Activated gamma-delta T cell (primary cell): ENCODE results near the gene ZNF468.
"Not testable (repeated sequence)": the region's sequence is repeated elsewhere in the genome, so short reads cannot be mapped to it uniquely, and the experiment has no call there.

Source experiments
- DNase-seq: peaks from one replicate; lab custom pipeline; 2025; lab: John Stamatoyannopoulos, UW

The ZNF468 gene

DNA sequence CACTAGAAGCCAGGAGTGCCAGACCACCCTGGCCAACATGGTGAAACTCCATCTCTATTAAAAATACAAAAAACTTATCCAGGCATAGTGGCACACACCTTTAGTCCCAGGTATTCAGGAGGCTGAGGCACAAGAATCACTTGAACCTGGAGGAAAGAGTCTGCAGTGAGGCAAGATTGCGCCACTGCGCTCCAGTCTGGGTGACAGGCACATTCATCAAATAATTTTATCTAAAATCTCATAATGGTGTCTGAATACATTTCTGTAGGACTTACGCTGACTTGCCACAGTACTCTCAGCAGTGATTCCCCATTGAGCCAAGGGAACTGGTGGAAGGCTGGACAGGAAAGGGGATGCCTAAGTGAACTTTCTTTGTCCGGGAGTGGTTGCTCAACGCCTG, 31.7 kb downstream of the ZNF468 start:
- no peak for DNase-seq

DNA sequence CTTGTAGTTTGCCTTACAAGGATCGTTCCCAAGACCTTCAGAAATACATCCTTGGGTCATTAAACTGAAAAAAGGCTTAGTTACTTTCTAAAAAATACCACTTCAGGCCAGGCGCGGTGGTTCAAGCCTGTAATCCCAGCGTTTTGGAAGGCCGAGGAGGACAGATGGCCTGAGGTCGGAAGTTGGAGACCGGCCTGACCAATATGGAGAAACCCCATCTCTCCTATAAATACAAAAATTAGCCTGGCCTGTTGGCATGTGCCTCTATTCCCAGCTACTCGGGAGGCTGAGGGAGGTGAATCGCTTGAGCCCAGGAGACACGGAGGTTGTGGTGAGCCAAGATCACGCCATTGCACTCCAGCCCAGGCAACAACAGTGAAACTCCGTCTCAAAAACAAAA, 33.7 kb downstream of the ZNF468 start:
- no peak for DNase-seq

DNA sequence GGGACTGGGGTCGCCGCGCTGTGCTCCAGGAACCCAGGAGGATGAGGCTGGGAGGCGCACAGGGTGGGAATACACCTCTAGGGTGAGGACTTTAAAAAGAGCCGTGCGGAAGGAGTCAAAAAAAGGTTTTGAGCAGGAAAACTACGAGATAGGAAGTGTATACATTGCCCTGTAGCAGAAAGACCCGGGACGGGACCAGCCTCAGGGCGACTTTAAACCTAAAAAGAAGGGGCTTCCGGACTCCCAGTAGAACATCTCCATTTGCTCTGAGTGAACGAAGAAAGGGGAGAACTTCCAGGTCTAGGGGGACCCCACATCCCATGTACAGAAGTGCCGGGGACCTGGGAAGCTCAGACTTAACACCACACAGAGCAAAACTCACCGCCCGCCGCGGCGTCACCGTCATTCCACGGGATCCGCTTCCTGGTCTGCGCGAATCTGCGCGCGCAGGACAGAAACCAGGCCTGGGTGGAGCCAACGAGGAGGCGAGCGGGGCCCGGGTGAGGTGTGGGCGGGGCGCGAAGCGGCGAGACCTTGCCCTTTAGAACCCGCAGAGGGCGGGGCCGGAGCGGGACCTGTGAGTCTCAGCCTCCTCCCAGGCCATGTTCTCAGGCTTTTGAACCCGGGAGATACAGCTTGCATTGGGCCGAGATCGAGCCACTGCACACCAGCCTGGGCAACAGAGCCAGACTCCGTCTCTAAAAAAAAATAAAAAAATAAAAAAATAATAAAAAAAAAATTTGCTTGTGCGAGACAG, 36.0 kb downstream of the ZNF468 start, which contains the start of gene ZNF28:
TSS of gene ZNF28 (minus strand) at position 430 of the 757 bp plus-strand sequence. CDS start 3,675 bp downstream, outside the sequence.
- DNase-seq, result peak; percentile 60

DNA sequence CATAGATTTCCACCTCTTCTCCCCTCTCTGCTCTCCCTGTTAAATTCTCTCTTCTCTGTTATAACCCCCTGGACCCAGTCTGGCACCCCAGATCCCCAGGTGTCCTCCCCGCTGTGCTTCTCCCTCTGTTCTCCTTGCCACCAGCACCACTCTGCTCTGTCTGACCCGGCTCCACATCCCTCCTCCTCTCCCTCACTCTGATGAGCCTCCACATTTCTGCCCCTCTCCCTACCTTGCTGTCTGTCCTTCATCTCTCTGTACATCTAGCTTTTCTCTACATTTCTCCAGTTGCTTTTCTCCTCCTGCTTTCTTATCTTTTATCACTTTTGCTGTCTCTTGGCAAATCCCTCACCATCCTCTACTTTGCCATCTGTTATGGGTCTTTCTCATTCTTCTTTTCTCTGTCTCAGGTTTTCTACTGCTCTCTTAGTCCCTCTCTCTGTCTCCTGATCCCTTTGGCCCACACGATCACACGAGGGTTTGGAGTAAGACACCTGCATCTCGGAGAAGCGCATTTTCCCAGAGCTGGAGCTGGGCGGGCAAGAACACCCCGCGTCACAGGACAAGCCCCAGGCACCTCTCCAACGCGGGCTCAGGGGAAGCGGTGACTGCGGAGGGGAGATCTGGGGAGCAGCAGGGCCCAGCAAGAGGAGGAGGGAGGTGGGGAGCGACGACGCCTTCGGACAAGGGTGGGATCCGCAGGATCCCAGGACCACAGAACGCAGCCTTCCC, 36.8 kb downstream of the ZNF468 start:
- not testable (repeated sequence) for DNase-seq

DNA sequence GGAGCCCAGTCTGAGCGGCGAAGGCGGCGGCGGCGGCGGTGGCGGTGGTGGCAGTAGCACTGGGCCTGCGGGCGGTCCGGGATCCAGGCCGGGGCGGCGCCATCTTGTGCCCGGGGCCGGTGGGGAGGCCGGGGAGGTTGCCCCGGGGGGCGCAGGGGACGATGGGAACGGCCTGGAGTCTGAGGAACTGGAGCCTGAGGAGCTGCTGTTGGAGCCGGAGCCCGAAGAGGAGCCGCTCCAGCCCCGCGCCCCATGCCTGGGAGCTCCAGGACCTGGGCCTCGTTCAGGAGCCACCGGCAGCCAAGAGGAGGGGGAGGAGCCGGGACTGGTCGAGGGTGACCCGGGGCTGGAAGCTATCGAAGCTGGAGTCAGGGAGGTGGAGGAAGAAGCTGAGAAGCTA, 47.6 kb downstream of the ZNF468 start:
- DNase-seq, result no peak

DNA sequence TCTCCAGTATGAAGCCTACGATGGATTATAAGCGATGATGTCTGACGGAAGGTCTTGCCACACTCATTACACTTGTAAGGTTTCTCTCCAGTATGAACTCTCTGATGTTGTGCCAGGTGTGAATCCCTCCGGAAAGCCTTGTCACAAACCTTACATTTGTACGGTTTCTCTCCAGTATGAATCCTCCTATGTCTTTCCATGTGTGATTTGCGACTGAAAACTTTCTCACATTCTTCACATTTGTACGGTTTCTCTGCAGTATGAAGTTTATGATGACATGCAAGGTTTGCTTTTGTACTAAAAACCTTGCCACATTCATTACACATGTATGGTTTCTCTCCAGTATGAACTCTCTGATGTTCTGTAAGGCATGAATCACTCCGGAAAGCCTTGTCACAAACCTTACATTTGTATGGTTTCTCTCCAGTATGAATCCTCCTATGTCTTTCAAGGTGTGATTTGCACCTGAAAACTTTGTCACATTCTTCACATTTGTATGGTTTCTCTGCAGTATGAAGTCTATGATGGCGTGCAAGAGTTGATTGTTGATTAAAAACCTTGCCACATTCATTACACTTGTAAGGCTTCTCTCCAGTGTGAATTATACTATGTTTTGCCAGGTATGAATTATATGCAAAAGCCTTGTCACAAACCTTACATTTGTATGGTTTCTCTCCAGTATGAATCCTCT, 57.3 kb downstream of the ZNF468 start:
- DNase-seq, result not testable (repeated sequence)

DNA sequence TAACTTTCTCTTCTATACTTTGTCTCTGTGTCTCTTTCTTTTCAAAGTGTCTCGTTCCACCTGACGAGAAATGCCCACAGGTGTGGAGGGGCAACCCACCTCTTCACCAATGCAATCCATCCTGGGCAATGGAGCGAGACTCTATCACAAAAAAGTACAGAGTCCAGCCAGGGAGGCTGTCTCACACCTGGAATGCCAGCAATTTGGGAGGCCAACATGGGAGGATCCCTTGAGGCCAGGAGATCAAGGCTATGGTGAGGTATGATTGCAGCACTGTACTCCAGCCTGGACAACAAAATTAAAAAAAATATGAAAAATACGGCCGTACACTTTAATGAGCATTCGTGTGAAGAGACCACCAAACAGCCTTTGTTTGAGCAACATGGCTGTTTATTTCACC, 68.0 kb downstream of the ZNF468 start:
- no peak for DNase-seq
